Measurements from ENCODE around the gene TMEM117. TPM values are rescaled to one million over a fixed set of nuclear protein-coding genes. Genes with fewer than 3 reads are reported as not detected.
"Not testable (repeated sequence)": the region's sequence is repeated elsewhere in the genome, so short reads cannot be mapped to it uniquely, and the experiment has no call there.

Gene TMEM117
- total and polyA plus RNA-seq, 5 experiments from 2014 or later = 2.1 to 5.0 (median 2.2) TPM

- H3K4me1 Mint-ChIP-seq = no peaks in the 10 kb centered on the region
- DNase-seq = no peak
- POLR2A ChIA-PET = no interaction called here
- H3K9me3 Mint-ChIP-seq = peaks cover 0 to 23% (median 12%) of the 10 kb centered on the region in 9 donors
- H3K4me3 Mint-ChIP-seq = no peak overlapping the region
- no peaks in the 10 kb centered on the region for H3K27me3 Mint-ChIP-seq
- H3K36me3 Mint-ChIP-seq = peaks cover 0 to 28% (median 5%) of the 10 kb centered on the region in 3 donors
- H3K27ac Mint-ChIP-seq = no peak overlapping the region
- ATAC-seq = no peak
These were observed 410.1 kb downstream of the TMEM117 start for GRCh38 chr12:44245932-44246331.

- DNase-seq (no peak), ATAC-seq (no peak)
- Mint-ChIP-seq H3K27me3 (no peaks in the 10 kb centered on the region), H3K4me1 (no peaks in the 10 kb centered on the region), H3K9me3 (peaks cover 0 to 23% (median 12%) of the 10 kb centered on the region in 9 donors), H3K36me3 (peaks cover 0 to 28% (median 5%) of the 10 kb centered on the region in 3 donors), H3K4me3 (no peak overlapping the region), H3K27ac (no peak overlapping the region)
- POLR2A ChIA-PET = no interaction called here
These were observed 410.7 kb downstream of the TMEM117 start for GRCh38 chr12:44246482-44247105.

- ATAC-seq (no peak), DNase-seq (no peak)
- POLR2A ChIA-PET = no interaction called here
- Mint-ChIP-seq H3K27ac (no peak overlapping the region), H3K4me3 (no peak overlapping the region), H3K4me1 (no peaks in the 10 kb centered on the region), H3K9me3 (peaks cover 0 to 18% (median 12%) of the 10 kb centered on the region in 9 donors), H3K27me3 (no peaks in the 10 kb centered on the region), H3K36me3 (peaks cover 0 to 25% (median 5%) of the 10 kb centered on the region in 3 donors)
These were observed 411.7 kb downstream of the TMEM117 start for GRCh38 chr12:44247588-44247987.

GRCh38 chr12:44248436-44248835 is 412.6 kb downstream of the TMEM117 start:
- H3K4me3 Mint-ChIP-seq = no peak overlapping the region
- no peak for ATAC-seq
- H3K27me3 Mint-ChIP-seq = no peaks in the 10 kb centered on the region
- DNase-seq = no peak
- peaks cover 0 to 20% (median 5%) of the 10 kb centered on the region in 3 donors for H3K36me3 Mint-ChIP-seq
- no peak overlapping the region for H3K27ac Mint-ChIP-seq
- peaks cover 0 to 18% (median 7%) of the 10 kb centered on the region in 9 donors for H3K9me3 Mint-ChIP-seq
- H3K4me1 Mint-ChIP-seq = no peaks in the 10 kb centered on the region
- POLR2A ChIA-PET = no interaction called here

GRCh38 chr12:44250440-44250839 is 414.6 kb downstream of the TMEM117 start:
- ATAC-seq, H3K4me3 Mint-ChIP-seq, POLR2A ChIA-PET, H3K27me3 Mint-ChIP-seq, DNase-seq, H3K4me1 Mint-ChIP-seq, H3K27ac Mint-ChIP-seq: not testable (repeated sequence)
- Mint-ChIP-seq H3K36me3 (peaks cover 0 to 20% (median 5%) of the 10 kb centered on the region in 3 donors), H3K9me3 (peaks cover 0 to 15% (median 3%) of the 10 kb centered on the region in 9 donors)

GRCh38 chr12:44253338-44253856 is 417.5 kb downstream of the TMEM117 start:
- ATAC-seq = no peak
- POLR2A ChIA-PET = no interaction called here

GRCh38 chr12:44258246-44258645 is 422.4 kb downstream of the TMEM117 start:
- Mint-ChIP-seq H3K4me1 (no peaks in the 10 kb centered on the region), H3K36me3 (no peaks in the 10 kb centered on the region), H3K27ac (no peak overlapping the region), H3K27me3 (no peaks in the 10 kb centered on the region), H3K9me3 (peaks cover 0 to 2% (median 0%) of the 10 kb centered on the region in 9 donors), H3K4me3 (no peak overlapping the region)
- ATAC-seq (no peak), DNase-seq (no peak)
- POLR2A ChIA-PET = interaction anchor here (1.1 kb wide), 1 partner anchor 13 kb away, joined by 4 read pairs; no protein-coding TSS in a partner anchor

More at GRCh38 chr12:44253338-44253856, 417.5 kb downstream of the TMEM117 start:
- no peak for DNase-seq
- peaks cover 0 to 15% (median 3%) of the 10 kb centered on the region in 9 donors for H3K9me3 Mint-ChIP-seq
- H3K36me3 Mint-ChIP-seq = peaks cover 0 to 12% (median 5%) of the 10 kb centered on the region in 3 donors
- H3K4me1 Mint-ChIP-seq = no peaks in the 10 kb centered on the region
- H3K27ac Mint-ChIP-seq = no peak overlapping the region
- H3K4me3 Mint-ChIP-seq = no peak overlapping the region
- H3K27me3 Mint-ChIP-seq = no peaks in the 10 kb centered on the region

- Mint-ChIP-seq H3K4me3 (no peak overlapping the region), H3K4me1 (no peaks in the 10 kb centered on the region), H3K9me3 (no peaks in the 10 kb centered on the region), H3K36me3 (no peaks in the 10 kb centered on the region), H3K27ac (no peak overlapping the region), H3K27me3 (no peaks in the 10 kb centered on the region)
- POLR2A ChIA-PET = no interaction called here
- DNase-seq = no peak
- ATAC-seq = no peak
These were observed 424.0 kb downstream of the TMEM117 start for GRCh38 chr12:44259890-44260289.

- ATAC-seq (no peak), DNase-seq (no peak)
- no peaks in the 10 kb centered on the region for H3K36me3 Mint-ChIP-seq
- no peaks in the 10 kb centered on the region for H3K9me3 Mint-ChIP-seq
- H3K27ac Mint-ChIP-seq = no peak overlapping the region
- no peaks in the 10 kb centered on the region for H3K27me3 Mint-ChIP-seq
- POLR2A ChIA-PET = no interaction called here
- no peak overlapping the region for H3K4me3 Mint-ChIP-seq
- H3K4me1 Mint-ChIP-seq = no peaks in the 10 kb centered on the region
These were observed 424.7 kb downstream of the TMEM117 start for GRCh38 chr12:44260581-44260980.

GRCh38 chr12:44285321-44285960 is 449.6 kb downstream of the TMEM117 start:
- Mint-ChIP-seq H3K27ac (no peak overlapping the region), H3K4me1 (peaks cover 0 to 20% (median 14%) of the 10 kb centered on the region in 4 donors), H3K9me3 (peaks cover 0 to 10% (median 2%) of the 10 kb centered on the region in 9 donors), H3K27me3 (no peaks in the 10 kb centered on the region), H3K36me3 (peaks cover 0 to 6% (median 0%) of the 10 kb centered on the region in 3 donors), H3K4me3 (no peak overlapping the region)
- ATAC-seq = no peak
- no peak for DNase-seq
- POLR2A ChIA-PET = no interaction called here

GRCh38 chr12:44286336-44286735 is 450.5 kb downstream of the TMEM117 start:
- DNase-seq (no peak), ATAC-seq (peak in 1 of 2 donors; percentile 35)
- POLR2A ChIA-PET = no interaction called here
- H3K9me3 Mint-ChIP-seq = peaks cover 0 to 12% (median 4%) of the 10 kb centered on the region in 9 donors
- H3K36me3 Mint-ChIP-seq = peaks cover 0 to 6% (median 0%) of the 10 kb centered on the region in 3 donors
- no peaks in the 10 kb centered on the region for H3K27me3 Mint-ChIP-seq
- peaks cover 0 to 20% (median 14%) of the 10 kb centered on the region in 4 donors for H3K4me1 Mint-ChIP-seq
- no peak overlapping the region for H3K4me3 Mint-ChIP-seq
- H3K27ac Mint-ChIP-seq = no peak overlapping the region

GRCh38 chr12:44286821-44287505 is 451.1 kb downstream of the TMEM117 start:
- H3K4me3 Mint-ChIP-seq = no peak overlapping the region
- DNase-seq (no peak), ATAC-seq (no peak)
- peaks cover 0 to 20% (median 14%) of the 10 kb centered on the region in 4 donors for H3K4me1 Mint-ChIP-seq
- POLR2A ChIA-PET = no interaction called here
- peaks cover 0 to 6% (median 0%) of the 10 kb centered on the region in 3 donors for H3K36me3 Mint-ChIP-seq
- peaks cover 0 to 15% (median 4%) of the 10 kb centered on the region in 9 donors for H3K9me3 Mint-ChIP-seq
- H3K27me3 Mint-ChIP-seq = no peaks in the 10 kb centered on the region
- H3K27ac Mint-ChIP-seq = no peak overlapping the region

GRCh38 chr12:44287545-44287944 is 451.7 kb downstream of the TMEM117 start:
- Mint-ChIP-seq H3K4me1 (peaks cover 0 to 20% (median 14%) of the 10 kb centered on the region in 4 donors), H3K4me3 (no peak overlapping the region), H3K9me3 (peaks cover 0 to 20% (median 4%) of the 10 kb centered on the region in 9 donors), H3K36me3 (peaks cover 0 to 10% (median 4%) of the 10 kb centered on the region in 3 donors), H3K27ac (no peak overlapping the region), H3K27me3 (no peaks in the 10 kb centered on the region)
- ATAC-seq (no peak), DNase-seq (no peak)
- POLR2A ChIA-PET = no interaction called here
